DMS 273 (cell line): ENCODE measurements around the gene AFDN.

Source experiments
- DNase-seq: peaks from one replicate; lab custom pipeline; 2025; ENCODE audit not compliant: unreplicated experiment; lab: John Stamatoyannopoulos, UW

AFDN gene

GRCh38 chr6:167860550-167861226 is 34.0 kb downstream of the AFDN start:
- DNase-seq: peak; percentile 21

DNA sequence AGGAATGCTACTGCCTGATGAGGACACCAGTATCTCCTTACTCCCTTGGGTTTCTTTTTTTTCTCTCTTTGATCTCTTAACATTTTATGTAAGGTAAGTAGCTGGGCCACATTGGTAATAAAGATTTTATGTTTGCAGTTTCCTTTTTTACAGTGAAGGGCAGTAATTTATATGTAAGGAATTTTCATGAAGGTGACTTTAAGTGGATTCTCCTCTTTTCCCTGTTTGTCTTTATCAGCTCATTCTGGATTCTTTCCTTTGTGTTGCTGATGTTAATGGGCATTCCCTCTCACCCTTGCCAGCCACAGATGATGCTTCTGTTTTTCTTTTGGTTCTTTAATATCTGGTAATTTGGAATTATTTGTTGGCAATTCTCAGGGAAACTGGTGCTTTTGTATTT is 34.7 kb downstream of the AFDN start:
- DNase-seq: no peak

DNA sequence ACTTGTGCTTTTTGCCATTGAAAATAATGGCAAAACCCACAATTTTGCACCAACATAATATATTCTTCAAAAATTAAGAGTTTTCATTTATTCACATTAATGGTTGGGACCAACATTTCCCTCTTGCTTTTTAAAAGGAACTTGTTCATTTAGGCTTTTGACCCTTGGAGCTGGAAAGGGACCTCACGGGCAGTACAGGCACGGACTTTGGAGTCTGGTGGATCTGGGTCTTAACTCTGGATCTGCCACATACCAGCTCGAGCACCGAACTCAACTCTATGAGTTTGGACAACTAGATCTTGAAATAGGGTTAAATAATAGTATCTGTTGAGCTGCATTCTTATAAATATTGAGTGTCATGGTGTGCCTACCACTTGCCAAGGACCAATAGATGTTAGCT is 37.2 kb downstream of the AFDN start:
- no peak for DNase-seq

GRCh38 chr6:167866642-167867041 is 39.9 kb downstream of the AFDN start:
- no peak for DNase-seq

DNA sequence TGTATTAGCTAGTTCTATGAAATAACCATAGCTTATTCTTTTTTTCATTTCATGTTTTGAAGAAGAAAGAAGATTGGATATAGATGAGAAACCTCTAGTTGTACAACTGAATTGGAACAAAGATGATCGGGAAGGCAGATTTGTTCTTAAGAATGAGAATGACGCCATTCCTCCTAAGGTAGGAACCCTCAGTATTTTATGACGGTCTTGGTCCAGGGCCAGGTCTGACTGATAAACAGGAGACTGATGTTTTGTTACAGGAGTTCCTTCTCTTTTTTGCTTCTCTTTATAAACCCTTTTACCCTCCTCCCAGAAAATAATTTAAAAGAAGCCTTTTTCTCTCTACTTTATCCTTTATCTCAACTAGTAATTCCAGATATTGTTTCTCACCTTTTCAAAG is 43.6 kb downstream of the AFDN start:
- no peak for DNase-seq

- no peak for DNase-seq
These were observed 46.0 kb downstream of the AFDN start for GRCh38 chr6:167872538-167873210.

DNA sequence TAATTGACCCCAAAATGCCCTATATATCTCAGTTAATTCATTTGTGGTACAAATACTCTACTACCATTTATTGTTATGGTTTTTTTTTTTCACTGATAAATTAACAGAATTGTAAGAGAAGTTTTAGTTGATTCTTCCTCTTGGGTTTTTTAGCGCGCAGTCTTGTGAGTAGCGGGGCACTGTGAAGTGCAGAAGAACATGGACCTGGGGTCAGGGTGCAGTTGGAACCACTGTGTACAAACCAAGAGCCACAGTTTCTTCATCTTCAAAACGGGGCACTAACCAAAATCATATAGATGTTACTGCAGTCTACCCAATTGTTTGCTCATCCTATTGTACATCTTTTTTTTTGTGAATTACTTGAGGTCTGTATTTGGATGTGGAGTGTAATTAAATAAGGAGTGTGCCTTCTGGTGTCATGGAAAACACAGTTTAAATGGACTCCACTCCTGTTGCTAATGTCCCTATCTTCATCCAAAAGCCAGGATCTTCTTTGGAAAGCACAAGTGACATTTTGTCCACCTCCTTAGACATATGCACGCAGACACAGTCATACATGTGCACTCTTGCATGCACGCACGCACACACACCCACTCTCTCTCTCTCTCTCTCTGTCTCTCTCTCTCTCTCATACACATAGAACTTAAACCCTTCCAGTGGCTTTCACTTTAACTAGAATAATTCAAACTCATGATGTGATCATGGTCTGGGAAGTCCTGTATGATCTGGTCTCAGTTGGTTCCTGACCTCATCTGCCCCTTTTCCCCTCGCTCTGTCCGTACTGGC is 51.5 kb downstream of the AFDN start:
- DNase-seq: no peak

DNA sequence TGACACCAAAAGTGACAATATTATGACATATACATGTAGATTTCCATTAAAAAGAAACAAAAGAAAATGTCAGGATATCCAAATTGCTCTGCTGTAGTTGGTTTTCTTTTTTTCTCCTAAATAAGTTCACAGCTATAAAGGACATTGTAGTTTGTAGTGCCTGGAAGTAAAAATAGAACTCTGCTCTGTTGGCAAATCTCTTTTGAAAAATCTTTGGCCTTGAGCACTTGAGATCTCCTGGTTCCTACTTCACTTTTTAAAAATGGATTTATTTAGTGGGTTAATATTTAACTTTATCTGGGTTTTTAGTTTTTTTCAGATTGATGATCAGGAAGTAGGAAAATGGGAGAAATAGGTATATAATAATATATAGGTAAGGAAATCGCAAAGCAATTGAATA is 52.9 kb downstream of the AFDN start:
- no peak for DNase-seq

- no peak for DNase-seq
These were observed 54.6 kb downstream of the AFDN start for GRCh38 chr6:167881327-167881726.

DNA sequence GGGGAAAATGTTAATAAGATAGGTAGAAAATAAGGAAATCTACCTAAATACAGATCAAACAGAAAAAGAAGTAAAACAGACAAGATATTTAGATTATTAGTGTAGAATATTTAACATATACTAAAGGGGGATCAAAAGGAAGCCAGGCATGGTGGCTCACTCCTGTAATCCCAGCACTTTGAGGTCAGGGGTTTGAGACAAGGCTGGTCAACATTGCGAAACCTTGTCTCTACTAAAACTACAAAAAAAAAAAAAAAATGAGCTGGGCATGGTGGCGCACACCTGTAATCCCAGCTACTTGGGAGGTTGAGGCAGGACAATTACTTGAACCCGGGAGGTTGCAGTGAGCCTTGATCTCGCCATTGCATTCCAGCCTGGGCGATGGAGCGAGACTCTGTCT is 55.5 kb downstream of the AFDN start:
- no peak for DNase-seq

GRCh38 chr6:167888098-167888497 is 61.4 kb downstream of the AFDN start:
- DNase-seq: no peak

GRCh38 chr6:167892835-167893815 is 66.4 kb downstream of the AFDN start:
- DNase-seq: no peak

- no peak for DNase-seq
These were observed 68.3 kb downstream of the AFDN start for GRCh38 chr6:167894965-167895364.

DNA sequence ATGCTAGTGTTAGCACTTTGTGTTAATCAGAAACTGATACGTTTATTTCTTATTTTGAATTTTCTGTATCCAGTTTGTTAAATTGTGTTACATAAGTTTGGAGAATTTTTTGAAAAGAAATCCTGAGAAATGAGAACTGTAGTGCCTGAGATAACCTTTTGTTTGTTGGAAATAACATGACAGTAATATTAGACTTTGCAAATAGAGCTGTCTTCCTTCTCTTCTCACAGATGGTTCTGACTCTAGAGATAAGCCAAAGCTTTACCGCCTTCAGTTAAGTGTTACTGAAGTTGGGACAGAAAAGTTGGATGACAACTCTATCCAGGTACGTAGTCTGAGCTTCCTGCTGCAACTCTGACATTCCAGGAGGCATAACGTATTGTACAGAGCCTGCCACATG is 69.9 kb downstream of the AFDN start:
- no peak for DNase-seq

DNA sequence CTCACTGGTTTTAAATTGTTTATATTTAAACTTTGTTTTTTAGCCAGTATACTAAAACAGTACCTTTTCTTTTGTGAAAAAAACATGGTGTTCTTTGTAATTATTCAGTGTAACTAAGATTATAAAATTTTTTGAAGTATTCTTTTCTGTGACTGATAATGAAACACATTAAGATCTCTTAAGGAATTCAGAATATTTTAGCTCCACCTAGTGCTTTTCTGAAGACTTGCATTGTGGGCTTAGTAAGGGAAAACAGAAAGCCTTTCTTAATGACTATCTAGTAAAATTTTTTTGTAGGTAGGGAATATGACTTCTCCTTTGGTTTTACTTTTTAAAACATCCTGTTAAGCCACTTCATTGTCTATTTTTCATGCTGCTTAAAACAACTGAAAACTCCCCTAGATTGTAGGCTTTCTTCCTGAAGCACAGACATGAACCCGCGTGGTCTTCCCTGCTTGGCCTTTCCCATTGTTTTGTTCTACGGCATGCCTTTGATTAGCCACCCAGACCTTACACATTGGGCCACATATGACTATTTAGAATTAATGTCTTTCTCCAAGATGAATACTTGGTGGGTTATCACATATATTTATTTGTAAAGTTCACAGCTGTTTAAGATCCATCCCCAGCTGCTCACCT is 72.1 kb downstream of the AFDN start:
- peak; percentile 60 for DNase-seq

GRCh38 chr6:167904791-167905190 is 78.1 kb downstream of the AFDN start:
- no peak for DNase-seq

DNA sequence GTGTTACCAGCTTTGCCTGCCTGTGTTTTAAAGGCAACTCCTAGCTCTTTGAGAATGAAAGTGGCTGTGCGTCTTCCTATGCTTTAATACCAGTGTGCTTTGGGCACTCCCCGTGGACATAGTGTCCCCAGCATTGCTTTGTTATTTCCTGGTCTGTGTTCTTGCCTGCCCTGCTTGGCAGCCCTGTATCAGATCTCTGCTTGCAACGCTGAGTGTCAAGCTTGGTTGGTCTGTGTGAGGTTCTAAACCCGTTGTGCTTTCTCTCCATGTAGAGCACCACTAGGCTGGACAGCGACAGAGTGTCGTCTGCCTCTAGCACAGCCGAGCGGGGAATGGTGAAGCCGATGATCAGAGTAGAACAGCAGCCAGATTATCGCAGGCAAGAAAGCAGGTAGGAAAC is 80.2 kb downstream of the AFDN start:
- no peak for DNase-seq

GRCh38 chr6:167907837-167908681 is 81.3 kb downstream of the AFDN start:
- DNase-seq: peak; percentile 22

- DNase-seq: no peak
These were observed 83.3 kb downstream of the AFDN start for GRCh38 chr6:167910007-167910406.

DNA sequence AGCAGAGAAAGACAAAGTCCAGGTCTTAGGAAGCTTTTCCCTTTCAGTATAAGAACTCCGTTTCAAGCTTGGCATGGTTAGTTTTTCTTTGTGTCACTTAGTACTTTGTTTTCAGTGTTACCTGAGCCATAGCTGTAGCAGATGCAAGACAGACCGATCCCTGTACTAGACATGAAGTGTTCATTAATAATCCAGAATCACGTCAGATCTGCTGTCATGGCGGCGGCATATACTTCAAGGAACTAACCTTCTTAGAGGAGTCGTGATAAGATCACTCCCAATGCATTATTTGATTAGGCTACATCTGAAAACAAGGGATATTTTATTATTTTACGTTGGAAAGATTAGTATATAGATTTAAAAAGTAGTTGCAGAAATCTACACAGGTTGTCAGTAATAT is 83.9 kb downstream of the AFDN start:
- no peak for DNase-seq
